ENCODE results near the gene CLIC4. TPM values are rescaled to one million over a fixed set of nuclear protein-coding genes. Genes with fewer than 3 reads are reported as not detected.
A peak's percentile ranks its signal among the peaks of the same experiment; 100 is the strongest.
"Not testable (repeated sequence)": the region's sequence is repeated elsewhere in the genome, so short reads cannot be mapped to it uniquely, and the experiment has no call there.

Gene CLIC4
- total and polyA plus RNA-seq, 10 of the 15 experiments (the other 5 are each of a cell fraction or from before 2014, with no cell fraction given), result 20.4 to 107 (median 69.6) TPM

DNA sequence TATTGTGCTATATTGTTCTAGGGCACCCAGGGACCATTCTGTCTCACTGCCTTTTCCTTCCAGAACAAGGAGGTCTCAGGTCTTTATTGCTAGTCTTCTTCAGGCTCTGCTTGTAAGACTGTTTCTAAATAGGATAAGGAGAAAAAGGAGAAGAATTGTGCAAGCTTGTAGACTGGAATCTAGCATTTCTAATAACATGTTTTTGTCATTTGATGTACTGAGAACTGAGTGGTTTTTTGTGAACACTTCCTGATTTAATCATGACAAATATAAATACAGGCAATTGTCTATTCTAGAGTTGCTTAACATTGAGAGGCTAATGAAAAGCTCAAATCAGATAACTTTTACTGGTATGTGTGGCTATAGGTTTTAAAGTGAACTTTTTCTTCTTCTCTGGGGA, 77.6 kb downstream of the CLIC4 start:
- no peak overlapping the region for H3K4me2 ChIP-seq (ENCODE audit: control insufficient read depth, insufficient read depth)
- intact Hi-C loops (cut with micrococcal nuclease; ENCODE audit: unreplicated experiment) (no loop called here), in situ Hi-C loops (cut with MboI) (no loop called here)
- no peak overlapping the region for H3K27ac ChIP-seq (ENCODE audit: control insufficient read depth, insufficient read depth)
- H3K36me3 ChIP-seq (ENCODE audit: control insufficient read depth in 2 of 2, insufficient read depth in 2 of 2, low read length in 1 of 2), result peaks cover 0 to 5% of the 10 kb centered on the region in 2 experiments; a peak in 2 of 4 replicates
- no peak overlapping the region for H2AFZ ChIP-seq (ENCODE audit: control insufficient read depth, low read depth, low read length)
- SMC1A ChIA-PET (ENCODE audit: uncharacterized antibody, unreplicated experiment), result interaction anchor here (1.3 to 10.5 kb wide), 6 partner anchors 8 to 133 kb away, joined by 3 to 412 read pairs (median 6); no protein-coding TSS in a partner anchor
- H3K4me3 ChIP-seq, result no peak overlapping the region
- H4K20me1 ChIP-seq (ENCODE audit: control insufficient read depth, insufficient read depth), result no peaks in the 10 kb centered on the region
- H3K9ac ChIP-seq (ENCODE audit: control insufficient read depth, insufficient read depth, low read length), result no peak overlapping the region
- H3K27me3 ChIP-seq (replicated peaks in 1 of 2; ENCODE audit: control insufficient read depth in 2 of 2, insufficient read depth in 2 of 2, low read length in 1 of 2), result no peaks in the 10 kb centered on the region
- DNase-seq (ENCODE audit: low read depth, low spot score), result no peak
- FAIRE-seq, result peak; percentile 71
- no peak for ATAC-seq
- POLR2A ChIA-PET, result interaction anchor here (0.7 kb wide), 1 partner anchor 33 kb away, joined by 4 read pairs; no protein-coding TSS in a partner anchor
- no peaks in the 10 kb centered on the region for H3K9me3 ChIP-seq (replicated peaks; ENCODE audit: control insufficient read depth, insufficient read depth, low read length)
- H3K4me1 ChIP-seq (ENCODE audit: control insufficient read depth, insufficient read depth, low read length), result no peaks in the 10 kb centered on the region
- TF ChIP-seq GATAD2B (conservative IDR thresholded peaks at IDR 0.05; ENCODE audit: low read depth), result no peak
- no peak for TF ChIP-seq ZNF274 (IDR thresholded peaks at IDR 0.05; ENCODE audit: insufficient read depth, insufficient read length)
- TF ChIP-seq BRCA1 (IDR thresholded peaks at IDR 0.05; ENCODE audit: low read depth, low read length), result no peak
- TF ChIP-seq, protein P1, sequence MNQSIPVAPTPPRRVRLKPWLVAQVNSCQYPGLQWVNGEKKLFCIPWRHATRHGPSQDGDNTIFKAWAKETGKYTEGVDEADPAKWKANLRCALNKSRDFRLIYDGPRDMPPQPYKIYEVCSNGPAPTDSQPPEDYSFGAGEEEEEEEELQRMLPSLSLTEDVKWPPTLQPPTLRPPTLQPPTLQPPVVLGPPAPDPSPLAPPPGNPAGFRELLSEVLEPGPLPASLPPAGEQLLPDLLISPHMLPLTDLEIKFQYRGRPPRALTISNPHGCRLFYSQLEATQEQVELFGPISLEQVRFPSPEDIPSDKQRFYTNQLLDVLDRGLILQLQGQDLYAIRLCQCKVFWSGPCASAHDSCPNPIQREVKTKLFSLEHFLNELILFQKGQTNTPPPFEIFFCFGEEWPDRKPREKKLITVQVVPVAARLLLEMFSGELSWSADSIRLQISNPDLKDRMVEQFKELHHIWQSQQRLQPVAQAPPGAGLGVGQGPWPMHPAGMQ (IDR thresholded peaks at IDR 0.05; ENCODE audit: borderline replicate concordance), result no peak
- no peak for TF ChIP-seq YY1 (IDR thresholded peaks at IDR 0.05; ENCODE audit: low read depth, low read length)
- TF ChIP-seq POLR2A (IDR thresholded peaks at IDR 0.05; ENCODE audit: low read depth, low read length), result no peak
- no peak for TF ChIP-seq SUZ12 (IDR thresholded peaks at IDR 0.05; ENCODE audit: unreplicated experiment)
- no TSS peak for BruUV-seq (replicated peaks)
- RAD21 ChIA-PET (ENCODE audit: unreplicated experiment), result interaction anchor here (1.0 to 10.7 kb wide), 6 partner anchors 9 to 133 kb away, joined by 3 to 377 read pairs (median 6); no protein-coding TSS in a partner anchor
- H3K79me2 ChIP-seq (ENCODE audit: control insufficient read depth, insufficient read depth, low read length), result peaks cover 2% of the 10 kb centered on the region; the same call in 1 of the 2 replicates
- CTCF ChIA-PET, result interaction anchor here (0.6 to 16.2 kb wide), 7 partner anchors 13 to 388 kb away, joined by 3 to 655 read pairs (median 3); no protein-coding TSS in a partner anchor

DNA sequence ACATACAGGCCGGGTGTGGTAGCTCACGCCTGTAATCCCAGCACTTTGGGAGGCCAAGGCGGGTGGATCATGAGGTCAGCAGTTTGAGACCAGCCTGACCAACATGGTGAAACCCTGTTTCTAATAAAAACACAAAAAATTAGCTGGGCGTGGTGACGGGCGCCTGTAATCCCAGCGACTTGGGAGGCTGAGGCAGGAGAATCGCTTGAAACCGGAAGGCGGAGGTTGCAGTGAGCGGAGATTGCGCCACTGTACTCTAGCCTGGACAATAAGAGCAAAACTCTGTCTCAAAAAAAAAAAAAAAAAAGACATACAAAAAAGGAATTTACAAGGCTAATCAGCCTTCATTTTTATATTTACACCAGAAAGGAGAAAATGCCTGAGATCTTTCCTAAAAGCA, 78.2 kb downstream of the CLIC4 start:
- ChIA-PET RAD21 (ENCODE audit: unreplicated experiment) (interaction anchor here (0.7 to 10.7 kb wide), 7 partner anchors 9 to 133 kb away, joined by 3 to 377 read pairs (median 5); no protein-coding TSS in a partner anchor), POLR2A (interaction anchor here (0.7 kb wide), 1 partner anchor 76 kb away, joined by 3 read pairs; no protein-coding TSS in a partner anchor), SMC1A (ENCODE audit: uncharacterized antibody, unreplicated experiment) (interaction anchor here (0.7 to 10.5 kb wide), 8 partner anchors 9 to 134 kb away, joined by 3 to 412 read pairs (median 4); no protein-coding TSS in a partner anchor), CTCF (interaction anchor here (0.5 to 16.2 kb wide), 9 partner anchors 12 to 387 kb away, joined by 3 to 655 read pairs (median 3); partner anchors contain the start of gene CLIC4)
- H3K79me2 ChIP-seq (ENCODE audit: control insufficient read depth, insufficient read depth, low read length); in situ Hi-C loops (cut with MboI); H3K9me3 ChIP-seq (replicated peaks; ENCODE audit: control insufficient read depth, insufficient read depth, low read length); H4K20me1 ChIP-seq (ENCODE audit: control insufficient read depth, insufficient read depth); ATAC-seq; H3K4me1 ChIP-seq (ENCODE audit: control insufficient read depth, insufficient read depth, low read length); H3K9ac ChIP-seq (ENCODE audit: control insufficient read depth, insufficient read depth, low read length); FAIRE-seq; H3K27me3 ChIP-seq (replicated peaks in 1 of 2; ENCODE audit: control insufficient read depth in 2 of 2, insufficient read depth in 2 of 2, low read length in 1 of 2); BruUV-seq (replicated peaks); H3K36me3 ChIP-seq (ENCODE audit: control insufficient read depth in 2 of 2, insufficient read depth in 2 of 2, low read length in 1 of 2); H2AFZ ChIP-seq (ENCODE audit: control insufficient read depth, low read depth, low read length); H3K4me3 ChIP-seq; DNase-seq (ENCODE audit: low read depth, low spot score); H3K27ac ChIP-seq (ENCODE audit: control insufficient read depth, insufficient read depth); intact Hi-C loops (cut with micrococcal nuclease; ENCODE audit: unreplicated experiment); H3K4me2 ChIP-seq (ENCODE audit: control insufficient read depth, insufficient read depth): not testable (repeated sequence)
- WGBS (ENCODE audit: insufficient coverage, insufficient replicate concordance, low lambda C conversion rate, missing lambda C conversion rate), result 94% methylated on average over 12 of the region's 12 CpGs
